PC-9 (cell line): ENCODE data around the gene CADM2. TPM values are rescaled to one million over a fixed set of nuclear protein-coding genes. Genes with fewer than 3 reads are reported as not detected.
A peak's percentile ranks its signal among the peaks of the same experiment; 100 is the strongest.

Experiments
- BruUV-seq: library from RNA; stranded (reverse); fragments of 400-500 nt; replicated peaks from 2 replicates; lab custom pipeline; 2021; lab: Mats Ljungman, UMichigan
- CTCF ChIA-PET: fragments of 300-600 bp; sonication (Branson Sonifier 250); formaldehyde crosslinking; loops from one replicate; lab custom pipeline; 2022; ENCODE audit warnings: antibody characterized with exemption; lab: Charles Lee
- POLR2A ChIA-PET: fragments of 300-600 bp; sonication (Branson Sonifier 250); formaldehyde crosslinking; loops from one replicate; lab custom pipeline; 2022; ENCODE audit warnings: antibody characterized with exemption; ENCODE audit not compliant: unreplicated experiment; lab: Charles Lee
- DNase-seq, 2 experiments: peaks; one replicate each; pipeline versions ENCODE4 v3.0.0 to v3.0.0-alpha.2; 2015 to 2022; ENCODE audit warnings: mixed read lengths in 1 of 2
- H2AFZ ChIP-seq: fragments of 200-600 bp; sonication (generic); 2 replicates; pipeline ENCODE4 v1.8.1; 2017; ENCODE audit warnings: antibody characterized with exemption
- H3F3A ChIP-seq: fragments of 200-600 bp; sonication (generic); 2 replicates; pipeline ENCODE4 v1.8.1; 2017; ENCODE audit warnings: antibody characterized with exemption, mild to moderate bottlenecking, low read depth; ENCODE audit not compliant: insufficient read depth
- H3K27ac ChIP-seq: fragments of 200-600 bp; sonication (generic); 2 replicates; pipeline ENCODE4 v1.6.1; 2016; ENCODE audit warnings: mixed run types
- H3K27me3 ChIP-seq: fragments of 200-600 bp; sonication (generic); 2 replicates; pipeline ENCODE4 v1.6.1; 2016; ENCODE audit warnings: low read depth, mixed run types; ENCODE audit not compliant: insufficient read depth
- H3K36me3 ChIP-seq: fragments of 200-600 bp; sonication (generic); 2 replicates; pipeline ENCODE4 v1.6.1; 2016; ENCODE audit warnings: low read depth, mixed run types
- H3K4me1 ChIP-seq: fragments of 200-600 bp; sonication (generic); replicated peaks from 2 replicates; pipeline ENCODE4 v1.6.1; 2016; ENCODE audit warnings: mixed run types; ENCODE audit not compliant: insufficient read depth
- H3K4me2 ChIP-seq: fragments of 200-600 bp; sonication (generic); 2 replicates; pipeline ENCODE4 v1.6.1; 2017; ENCODE audit warnings: mixed run types
- H3K4me3 ChIP-seq: fragments of 200-600 bp; sonication (generic); 2 replicates; pipeline ENCODE4 v1.6.1; 2016; ENCODE audit warnings: mixed run types
- H3K79me2 ChIP-seq: fragments of 200-600 bp; sonication (generic); 2 replicates; pipeline ENCODE4 v1.6.1; 2017; ENCODE audit warnings: low read depth, mixed run types
- H3K9me2 ChIP-seq: fragments of 200-600 bp; sonication (generic); 2 replicates; pipeline ENCODE4 v1.8.1; 2017; ENCODE audit warnings: mild to moderate bottlenecking; ENCODE audit not compliant: insufficient read depth
- H3K9me3 ChIP-seq: fragments of 200-600 bp; sonication (generic); 2 replicates; pipeline ENCODE4 v1.8.1; 2016; ENCODE audit warnings: low read depth; ENCODE audit not compliant: insufficient read depth
- H4K20me1 ChIP-seq: fragments of 200-600 bp; sonication (generic); 2 replicates; pipeline ENCODE4 v1.8.1; 2017; ENCODE audit not compliant: insufficient read depth
- EZH2 ChIP-seq: fragments of 200-600 bp; sonication (generic); IDR thresholded peaks from 2 replicates; pipeline ENCODE4 v1.8.0; 2017; ENCODE audit warnings: antibody characterized with exemption, low read depth
- intact Hi-C: fragments of 100-400 bp; cut with micrococcal nuclease; formaldehyde crosslinking; loops from one replicate; pipeline ENCODE4 v1.10.0; 2022; ENCODE audit not compliant: unreplicated experiment
- total RNA-seq: library from RNA; stranded (reverse); gene quantifications from 2 replicates; pipeline ENCODE4 v1.2.3, GENCODE V29; 2021
- TF ChIP-seq, protein P1 (sequence below): fragments of 200-600 bp; sonication (generic); conservative IDR thresholded peaks from 2 replicates; pipeline ENCODE4 v1.6.1; 2017; ENCODE audit warnings: mixed run types, antibody characterized with exemption, mild to moderate bottlenecking, moderate library complexity

The CADM2 gene
- total RNA-seq, 1 experiment from 2014 or later, result 0.59 TPM

DNA sequence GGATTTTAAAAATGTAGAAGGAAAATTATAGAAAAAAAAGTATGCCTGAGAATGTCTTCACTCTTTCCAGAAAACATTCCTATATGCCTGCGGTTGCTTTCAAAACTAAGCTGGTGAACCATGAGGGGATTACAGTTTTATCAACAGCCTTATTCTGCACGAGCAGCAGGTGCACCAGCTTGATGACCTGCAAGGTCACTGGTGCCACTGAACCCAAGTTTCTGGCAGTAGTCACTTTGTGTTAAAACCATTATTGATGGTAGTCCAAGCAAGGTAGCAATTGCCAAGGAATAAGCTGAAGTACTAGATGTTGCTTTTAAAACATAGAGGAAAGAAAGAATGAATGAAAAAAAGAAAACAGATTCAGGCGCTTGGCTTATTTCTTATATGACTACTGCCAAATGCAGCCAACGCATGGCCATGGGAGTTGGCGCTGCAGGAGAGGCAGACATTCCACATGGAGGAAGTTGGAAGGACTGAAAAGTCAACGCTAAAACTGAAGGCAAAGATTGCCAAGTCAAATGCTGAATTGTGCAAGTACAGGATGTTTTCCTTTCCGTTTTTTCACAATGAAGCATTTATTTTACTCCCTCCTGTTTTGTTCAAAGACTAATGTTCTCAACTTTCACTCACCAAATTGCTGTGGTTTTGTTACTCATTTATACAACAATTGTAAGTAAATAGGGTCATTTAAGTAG lies 601.4 kb downstream of the CADM2 start:
- no peaks in the 10 kb centered on the region for H3K36me3 ChIP-seq
- H3K4me3 ChIP-seq, result no peak overlapping the region
- no peak overlapping the region for H3K4me2 ChIP-seq
- intact Hi-C loops, result loop anchor here (10.0 kb wide), 1 partner anchor 255 kb away; no protein-coding TSS in a partner anchor
- no peak for DNase-seq
- H3K4me1 ChIP-seq, result no peaks in the 10 kb centered on the region
- TF ChIP-seq, protein P1, sequence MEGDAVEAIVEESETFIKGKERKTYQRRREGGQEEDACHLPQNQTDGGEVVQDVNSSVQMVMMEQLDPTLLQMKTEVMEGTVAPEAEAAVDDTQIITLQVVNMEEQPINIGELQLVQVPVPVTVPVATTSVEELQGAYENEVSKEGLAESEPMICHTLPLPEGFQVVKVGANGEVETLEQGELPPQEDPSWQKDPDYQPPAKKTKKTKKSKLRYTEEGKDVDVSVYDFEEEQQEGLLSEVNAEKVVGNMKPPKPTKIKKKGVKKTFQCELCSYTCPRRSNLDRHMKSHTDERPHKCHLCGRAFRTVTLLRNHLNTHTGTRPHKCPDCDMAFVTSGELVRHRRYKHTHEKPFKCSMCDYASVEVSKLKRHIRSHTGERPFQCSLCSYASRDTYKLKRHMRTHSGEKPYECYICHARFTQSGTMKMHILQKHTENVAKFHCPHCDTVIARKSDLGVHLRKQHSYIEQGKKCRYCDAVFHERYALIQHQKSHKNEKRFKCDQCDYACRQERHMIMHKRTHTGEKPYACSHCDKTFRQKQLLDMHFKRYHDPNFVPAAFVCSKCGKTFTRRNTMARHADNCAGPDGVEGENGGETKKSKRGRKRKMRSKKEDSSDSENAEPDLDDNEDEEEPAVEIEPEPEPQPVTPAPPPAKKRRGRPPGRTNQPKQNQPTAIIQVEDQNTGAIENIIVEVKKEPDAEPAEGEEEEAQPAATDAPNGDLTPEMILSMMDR, result no peak
- no peak for TF ChIP-seq EZH2
- H2AFZ ChIP-seq, result no peak overlapping the region
- no TSS peak for BruUV-seq
- no peaks in the 10 kb centered on the region for H3K9me2 ChIP-seq
- POLR2A ChIA-PET, result no interaction called here
- no peaks in the 10 kb centered on the region for H3F3A ChIP-seq
- no peaks in the 10 kb centered on the region for H3K79me2 ChIP-seq
- no peaks in the 10 kb centered on the region for H3K27me3 ChIP-seq
- H4K20me1 ChIP-seq, result no peaks in the 10 kb centered on the region
- CTCF ChIA-PET, result interaction anchor here (0.5 to 0.6 kb wide), 2 partner anchors 387 to 450 kb away, joined by 3 to 4 read pairs; no protein-coding TSS in a partner anchor
- H3K27ac ChIP-seq, result no peak overlapping the region
- no peaks in the 10 kb centered on the region for H3K9me3 ChIP-seq

DNA sequence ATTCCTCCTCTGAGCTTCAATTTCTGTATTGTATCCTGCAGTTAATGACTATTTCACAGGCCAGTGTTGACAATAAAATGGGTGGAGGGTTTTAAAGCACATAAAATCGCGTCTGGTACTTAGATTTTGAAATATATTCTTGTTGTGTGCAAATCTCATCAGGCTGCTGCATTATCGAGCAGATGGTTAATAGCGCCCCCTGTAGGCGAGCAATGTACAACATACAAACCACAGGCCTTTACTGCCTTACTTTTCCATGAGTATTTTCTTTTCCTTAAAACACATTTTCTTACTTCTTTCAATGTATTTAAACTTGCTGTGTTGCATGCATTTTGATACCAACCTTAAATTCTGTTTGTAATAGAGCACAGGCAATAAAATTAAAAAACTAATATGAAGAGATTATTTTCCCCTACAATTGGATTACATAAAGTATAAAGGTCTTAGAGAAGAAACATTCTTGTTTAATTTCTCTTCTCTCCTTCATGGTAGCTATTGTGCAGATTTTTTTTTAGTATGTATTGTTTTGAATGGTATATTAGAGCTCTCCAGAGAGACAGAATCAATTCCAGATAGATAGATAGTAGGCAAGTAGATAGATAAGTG lies 608.4 kb downstream of the CADM2 start:
- H3F3A ChIP-seq, result no peaks in the 10 kb centered on the region

DNA sequence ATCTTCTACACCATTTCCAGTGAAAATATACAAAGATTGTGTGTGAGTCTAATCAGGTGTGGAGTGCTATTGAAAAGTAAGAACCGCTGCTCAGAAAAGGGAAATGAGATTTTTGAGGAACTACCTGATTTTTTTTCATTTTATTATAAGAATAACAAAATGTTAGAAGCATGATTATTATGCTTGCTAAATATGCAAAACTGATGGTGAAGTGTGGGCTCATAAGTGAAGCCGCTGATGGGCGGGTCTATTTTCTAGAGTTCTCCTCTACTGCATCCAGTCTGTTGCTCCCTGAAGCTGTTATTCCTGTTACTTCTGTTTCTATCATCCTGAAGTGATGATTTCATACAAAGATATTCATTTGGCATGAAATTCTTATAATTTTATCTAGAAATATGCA lies 612.0 kb downstream of the CADM2 start:
- Histone ChIP-seq H3K79me2 (no peaks in the 10 kb centered on the region), H4K20me1 (no peaks in the 10 kb centered on the region), H3K4me2 (no peak overlapping the region), H3K36me3 (no peaks in the 10 kb centered on the region), H2AFZ (no peak overlapping the region), H3K9me2 (no peaks in the 10 kb centered on the region), H3K27me3 (no peaks in the 10 kb centered on the region), H3K4me3 (no peak overlapping the region), H3K9me3 (no peaks in the 10 kb centered on the region), H3K27ac (no peak overlapping the region), H3K4me1 (no peaks in the 10 kb centered on the region), H3F3A (no peaks in the 10 kb centered on the region)
- no peak for DNase-seq
- ChIA-PET CTCF (no interaction called here), POLR2A (no interaction called here)
- BruUV-seq, result no TSS peak
- intact Hi-C loops, result loop anchor here (10.0 kb wide), 2 partner anchors 206 to 1026 kb away; no protein-coding TSS in a partner anchor
- no peak for TF ChIP-seq EZH2
- TF ChIP-seq, protein P1, result no peak

More for the DNA sequence above, 608.4 kb downstream of the CADM2 start:
- ChIA-PET CTCF (interaction anchor here (0.6 kb wide), 2 partner anchors 918 to 1625 kb away, joined by 3 to 18 read pairs; no protein-coding TSS in a partner anchor), POLR2A (no interaction called here)
- no peaks in the 10 kb centered on the region for H3K27me3 ChIP-seq
- H3K4me3 ChIP-seq, result no peak overlapping the region
- TF ChIP-seq EZH2, result no peak
- TF ChIP-seq, protein P1, result peak; percentile 69
- H2AFZ ChIP-seq, result no peak overlapping the region
- H4K20me1 ChIP-seq, result no peaks in the 10 kb centered on the region
- H3K36me3 ChIP-seq, result no peaks in the 10 kb centered on the region
- no peak overlapping the region for H3K4me2 ChIP-seq
- no peaks in the 10 kb centered on the region for H3K4me1 ChIP-seq
- H3K9me3 ChIP-seq, result no peaks in the 10 kb centered on the region
- H3K27ac ChIP-seq, result no peak overlapping the region
- intact Hi-C loops, result loop anchor here (10.0 kb wide), 1 partner anchor 262 kb away; no protein-coding TSS in a partner anchor
- H3K79me2 ChIP-seq, result no peaks in the 10 kb centered on the region
- BruUV-seq, result no TSS peak
- no peaks in the 10 kb centered on the region for H3K9me2 ChIP-seq
- DNase-seq, result peak in 1 of 2 experiments; percentile 15
